K562 (cell line): ENCODE data around the gene SLC4A2. TPM values are rescaled to one million over a fixed set of nuclear protein-coding genes. Genes with fewer than 3 reads are reported as not detected.

Experiments used
- ATAC-seq: fragments of 200-7000 bp; cut with Tn5 transposase; 3 replicates; pipeline ENCODE4 v1.9.1; 2020; ENCODE audit warnings: moderate library complexity
- BruUV-seq: library from RNA; stranded (reverse); fragments of 400-500 nt; replicated peaks from 2 replicates; lab custom pipeline; 2021; lab: Mats Ljungman, UMichigan
- CTCF ChIA-PET: fragments of 300-600 bp; formaldehyde crosslinking; extraction: SDS; loops from one replicate; lab custom pipeline; 2021; ENCODE audit warnings: low intra/inter-chr PET ratio; lab: Yijun Ruan, JAX
- POLR2A ChIA-PET: fragments of 300-600, 350-650 bp; sonication (Branson Sonifier 250); formaldehyde crosslinking; extraction: SDS; loops from one replicate; lab custom pipeline; 2021; ENCODE audit warnings: antibody characterized with exemption, inconsistent platforms; lab: Yijun Ruan, JAX
- DNase-seq, 4 experiments: peaks; one replicate each; pipeline versions ENCODE4 v3.0.0 to v3.0.0-alpha.2; 2011 to 2018; ENCODE audit warnings: low spot score in 3 of 4, mixed read lengths in 3 of 4; ENCODE audit errors: extremely low read depth in 1 of 4
- FAIRE-seq: peaks from 2 replicates; lab custom pipeline; 2011; peaks lifted over from hg19 to GRCh38; lab: Jason Lieb, UNC
- H2AFZ ChIP-seq: 2 replicates; pipeline ENCODE4 v1.6.0; 2011; ENCODE audit warnings: low read depth, low read length, control low read depth, inconsistent platforms
- H3K27ac ChIP-seq: fragments of 200-600 bp; 3 replicates; pipeline ENCODE4 v1.8.0; 2011; ENCODE audit warnings: low read depth, mild to moderate bottlenecking, control low read depth, inconsistent platforms, low read length, moderate library complexity, mixed read lengths; ENCODE audit errors: extremely low read depth
- H3K27me3 ChIP-seq, 2 experiments: fragments of 300-600 bp in 1 of 2; 2 replicates in 1 of 2; 3 replicates in 1 of 2; pipeline versions ENCODE4 v1.6.0 to v1.8.0; 2011; ENCODE audit warnings: inconsistent platforms in 2 of 2, low read length in 2 of 2, mild to moderate bottlenecking in 1 of 2, mixed read lengths in 1 of 2, moderate library complexity in 1 of 2; ENCODE audit not compliant: control insufficient read depth in 2 of 2, insufficient read depth in 2 of 2
- H3K36me3 ChIP-seq: fragments of 300-600 bp; 3 replicates; pipeline ENCODE4 v1.8.0; 2011; ENCODE audit warnings: mild to moderate bottlenecking, low read length, inconsistent platforms; ENCODE audit not compliant: control insufficient read depth, insufficient read depth
- H3K4me1 ChIP-seq, 2 experiments: fragments of 200-600 bp in 1 of 2; replicated peaks in 1 of 2; 2 replicates in 1 of 2; 3 replicates in 1 of 2; pipeline versions ENCODE4 v1.5.1 to v1.8.0; 2011; ENCODE audit warnings: inconsistent platforms in 2 of 2, low read length in 2 of 2, mild to moderate bottlenecking in 1 of 2, mixed read lengths in 1 of 2, moderate library complexity in 1 of 2; ENCODE audit not compliant: control insufficient read depth in 2 of 2, insufficient read depth in 2 of 2
- H3K4me2 ChIP-seq: 2 replicates; pipeline ENCODE4 v1.6.1; 2011; ENCODE audit warnings: low read length, control low read depth, inconsistent platforms, mixed read lengths; ENCODE audit not compliant: insufficient read depth
- H3K4me3 ChIP-seq: fragments of 200-600 bp; sonication (generic), shearing (Covaris generic); 2 replicates; pipeline ENCODE4 v1.5.1; 2016; ENCODE audit warnings: control low read depth, inconsistent platforms
- H3K79me2 ChIP-seq: fragments of 200-600 bp; 3 replicates; pipeline ENCODE4 v1.8.0; 2011; ENCODE audit warnings: low read length, inconsistent platforms; ENCODE audit not compliant: control insufficient read depth, insufficient read depth
- H3K9ac ChIP-seq, 2 experiments: 2 replicates each; pipeline versions ENCODE4 v1.6.0 to v1.6.1; 2011; ENCODE audit warnings: low read depth in 2 of 2, low read length in 2 of 2, control low read depth in 1 of 2, inconsistent platforms in 1 of 2, mild to moderate bottlenecking in 1 of 2, mixed read lengths in 1 of 2; ENCODE audit not compliant: insufficient read depth in 1 of 2
- H3K9me1 ChIP-seq: one replicate; pipeline ENCODE4 v1.6.0; 2011; ENCODE audit warnings: inconsistent platforms, mild to moderate bottlenecking, low read length, moderate library complexity; ENCODE audit not compliant: control insufficient read depth, insufficient read depth
- H3K9me3 ChIP-seq: replicated peaks from 2 replicates; pipeline ENCODE4 v1.5.1; 2011; ENCODE audit warnings: low read depth, low read length, inconsistent platforms; ENCODE audit not compliant: control insufficient read depth, insufficient read depth
- H4K20me1 ChIP-seq: replicated peaks from 2 replicates; pipeline ENCODE4 v1.6.1; 2011; ENCODE audit warnings: low read length, inconsistent platforms, mixed read lengths; ENCODE audit not compliant: control insufficient read depth, insufficient read depth
- EZH2 ChIP-seq: IDR thresholded peaks from 2 replicates; pipeline ENCODE4 v1.6.1; 2012; ENCODE audit warnings: low read depth, mild to moderate bottlenecking, inconsistent platforms, low read length, borderline replicate concordance
- NFIC ChIP-seq: fragments of 450-650 bp; IDR thresholded peaks from 2 replicates; pipeline ENCODE4 v1.6.1; 2017; ENCODE audit warnings: mild to moderate bottlenecking, inconsistent platforms
- POLR2G ChIP-seq: fragments of 200-400 bp; formaldehyde crosslinking; IDR thresholded peaks from 2 replicates; pipeline ENCODE4 v1.6.1; 2017; ENCODE audit warnings: low read depth, mild to moderate bottlenecking, antibody characterized with exemption, low read length, moderate library complexity
- SRF ChIP-seq, 2 experiments: fragments of 250-450, 450-650 bp in 1 of 2; sonication (Bioruptor Pico) in 1 of 2; sonication (generic) in 1 of 2; formaldehyde crosslinking; IDR thresholded peaks; 2 replicates each; pipeline versions ENCODE4 v1.5.0 to v1.5.1; 2020 to 2022; ENCODE audit warnings: mild to moderate bottlenecking in 1 of 2, missing genetic modification reagents in 1 of 2
- ZFX ChIP-seq: sonication (generic); formaldehyde crosslinking; IDR thresholded peaks from 2 replicates; pipeline ENCODE4 v1.8.0; 2022; ENCODE audit warnings: mild to moderate bottlenecking, missing genetic modification reagents, moderate library complexity
- ZNF696 ChIP-seq: fragments of 250-450 bp; sonication (Bioruptor Pico); conservative IDR thresholded peaks from 2 replicates; pipeline ENCODE4 v1.4.0; 2020; ENCODE audit warnings: mild to moderate bottlenecking, moderate library complexity
- WGBS: fragments of 100-300 bp; shearing (Covaris generic); methylation state at CpG from one replicate; pipeline ENCODE4 v1.1.6; 2016; ENCODE audit warnings: low coverage, mixed read lengths; ENCODE audit not compliant: insufficient coverage; ENCODE audit errors: missing lambda C conversion rate; 5-methylcytosine and 5-hydroxymethylcytosine counted together
- in situ Hi-C: fragments of 300-500 bp; cut with MboI; formaldehyde crosslinking; loops from 4 replicates; pipeline ENCODE4 v1.15.0; 2018; ENCODE audit warnings: inconsistent platforms, mixed read lengths
- intact Hi-C: fragments of 100-400 bp; cut with micrococcal nuclease; formaldehyde crosslinking; loops from 2 replicates; pipeline ENCODE4 v1.14.2; 2022
- polyA plus RNA-seq, 8 experiments: library from polyadenylated mRNA; depleted of rRNA in 4 of 8; stranded (reverse) in 5 of 8; unstranded in 3 of 8; fragments of >200 nt; fragmentation: Nextera tagmentation in 2 of 8; fragmentation: Illumina TruSeq in 1 of 8; extraction: Ambion mirVana in 2 of 8; extraction: Trizol in 1 of 8; gene quantifications; 2 replicates each; pipeline versions ENCODE4 v1.2.1 to v1.2.3, GENCODE V29; 2011 to 2014; ENCODE audit warnings: inconsistent platforms in 1 of 8, missing spikeins in 1 of 8
- total RNA-seq, 7 experiments: library from RNA; depleted of rRNA in 6 of 7; stranded (reverse); fragments of >200 nt in 6 of 7; fragmentation: Illumina TruSeq in 2 of 7; extraction: Trizol in 2 of 7; gene quantifications; 2 replicates each; pipeline versions ENCODE4 v1.2.1 to v1.2.3, GENCODE V29; 2011 to 2021; ENCODE audit warnings: low replicate concordance in 1 of 7

Gene SLC4A2
- total and polyA plus RNA-seq, 9 of the 15 experiments (the other 6 are each of a cell fraction or from before 2014, with no cell fraction given) = 11.4 to 375 (median 130) TPM

GRCh38 chr7:151053751-151054150, 5.6 kb upstream of the SLC4A2 start:
- H4K20me1 ChIP-seq = no peaks in the 10 kb centered on the region; the same call in 1 of the 2 replicates
- no peak overlapping the region for H3K27ac ChIP-seq
- no peak overlapping the region for H2AFZ ChIP-seq
- no peaks in the 10 kb centered on the region for H3K9me1 ChIP-seq
- peak overlapping the region in 1 of 2 experiments; percentile 47; a peak in 3 of 4 replicates for H3K9ac ChIP-seq
- peaks cover 2% of the 10 kb centered on the region for H3K79me2 ChIP-seq
- POLR2A ChIA-PET = interaction anchor here (1.1 to 1.9 kb wide), 2 partner anchors 7 to 12 kb away, joined by 4 to 6 read pairs; no protein-coding TSS in a partner anchor
- no peaks in the 10 kb centered on the region for H3K9me3 ChIP-seq
- in situ Hi-C loops (no loop called here), intact Hi-C loops (no loop called here)
- 93% methylated on average over 8 of the region's 8 CpGs for WGBS
- H3K27me3 ChIP-seq = no peaks in the 10 kb centered on the region
- H3K36me3 ChIP-seq = no peaks in the 10 kb centered on the region; the same call in 2 of the 3 replicates
- no TSS peak for BruUV-seq
- ATAC-seq (no peak), FAIRE-seq (no peak), DNase-seq (no peak)
- CTCF ChIA-PET = no interaction called here
- H3K4me2 ChIP-seq = no peak overlapping the region
- no peak for TF ChIP-seq SRF (CRISPR knock-in tag; IDR thresholded peaks at IDR 0.05)
- no peak for TF ChIP-seq EZH2
- TF ChIP-seq ZFX (CRISPR knock-in tag) = 0 out of 2 replicates have a peak, but pooled peaks have one; percentile 26
- TF ChIP-seq NFIC = no peak
- TF ChIP-seq ZNF696 (CRISPR knock-in tag) = no peak
- TF ChIP-seq POLR2G = 0 out of 2 replicates have a peak, but pooled peaks have one; percentile 13
- H3K4me1 ChIP-seq = peaks cover 28 to 70% of the 10 kb centered on the region in 2 experiments
- no peak overlapping the region for H3K4me3 ChIP-seq
